Panc1 (cell line): ENCODE data around the gene CACNA1C.

Experiments
- SIN3A ChIP-seq: IDR thresholded peaks from 2 replicates; pipeline ENCODE4 v1.6.1; 2012; ENCODE audit warnings: low read depth, mild to moderate bottlenecking, low read length, moderate library complexity, borderline replicate concordance; ENCODE audit not compliant: insufficient read depth
- TF ChIP-seq, protein P1 (sequence below): fragments of 450-650 bp; IDR thresholded peaks from 2 replicates; pipeline ENCODE4 v1.5.1; 2017; ENCODE audit warnings: mild to moderate bottlenecking

- no peak for TF ChIP-seq SIN3A
- TF ChIP-seq, protein P1, sequence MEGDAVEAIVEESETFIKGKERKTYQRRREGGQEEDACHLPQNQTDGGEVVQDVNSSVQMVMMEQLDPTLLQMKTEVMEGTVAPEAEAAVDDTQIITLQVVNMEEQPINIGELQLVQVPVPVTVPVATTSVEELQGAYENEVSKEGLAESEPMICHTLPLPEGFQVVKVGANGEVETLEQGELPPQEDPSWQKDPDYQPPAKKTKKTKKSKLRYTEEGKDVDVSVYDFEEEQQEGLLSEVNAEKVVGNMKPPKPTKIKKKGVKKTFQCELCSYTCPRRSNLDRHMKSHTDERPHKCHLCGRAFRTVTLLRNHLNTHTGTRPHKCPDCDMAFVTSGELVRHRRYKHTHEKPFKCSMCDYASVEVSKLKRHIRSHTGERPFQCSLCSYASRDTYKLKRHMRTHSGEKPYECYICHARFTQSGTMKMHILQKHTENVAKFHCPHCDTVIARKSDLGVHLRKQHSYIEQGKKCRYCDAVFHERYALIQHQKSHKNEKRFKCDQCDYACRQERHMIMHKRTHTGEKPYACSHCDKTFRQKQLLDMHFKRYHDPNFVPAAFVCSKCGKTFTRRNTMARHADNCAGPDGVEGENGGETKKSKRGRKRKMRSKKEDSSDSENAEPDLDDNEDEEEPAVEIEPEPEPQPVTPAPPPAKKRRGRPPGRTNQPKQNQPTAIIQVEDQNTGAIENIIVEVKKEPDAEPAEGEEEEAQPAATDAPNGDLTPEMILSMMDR = no peak
These were observed 294.5 kb downstream of the CACNA1C start for GRCh38 chr12:2347137-2347843.
